Left ventricle myocardium inferior (tissue), 1 donor: ENCODE measurements around the gene UBE2Q1. TPM values are rescaled to one million over a fixed set of nuclear protein-coding genes. Genes with fewer than 3 reads are reported as not detected.
A peak's percentile ranks its signal among the peaks of the same experiment; 100 is the strongest.

Experiments used
- DNase-seq: peaks from one replicate; pipeline ENCODE4 v3.0.0-alpha.2; 2020
- H3K27ac ChIP-seq: fragments of 200-600 bp; replicated peaks from 2 replicates; pipeline ENCODE4 v1.8.0; 2021
- H3K27me3 ChIP-seq: fragments of 200-600 bp; 2 replicates; pipeline ENCODE4 v1.8.0; 2021; ENCODE audit warnings: low read depth
- H3K36me3 ChIP-seq: fragments of 200-600 bp; 2 replicates; pipeline ENCODE4 v1.8.0; 2021
- H3K4me1 ChIP-seq: fragments of 200-600 bp; 2 replicates; pipeline ENCODE4 v1.8.0; 2021
- H3K4me3 ChIP-seq: fragments of 200-600 bp; 2 replicates; pipeline ENCODE4 v1.8.0; 2021; ENCODE audit warnings: mild to moderate bottlenecking, moderate library complexity
- H3K9me3 ChIP-seq: fragments of 200-600 bp; replicated peaks from 2 replicates; pipeline ENCODE4 v1.8.0; 2021
- intact Hi-C: fragments of 100-400 bp; cut with micrococcal nuclease; formaldehyde crosslinking; loops from one replicate; pipeline ENCODE4 v1.11.0; 2022
- total RNA-seq: library from RNA; stranded (reverse); fragmentation: NEBNext Ultra II Directional; extraction: Animal tissue kit (Norgen Biotek cat#: 25700); gene quantifications from one replicate; pipeline ENCODE4 v1.2.1, GENCODE V29; 2021
- TF ChIP-seq, protein P1 (sequence below): fragments of 200-600 bp; IDR thresholded peaks from 2 replicates; pipeline ENCODE4 v1.8.0; 2021; ENCODE audit warnings: antibody characterized with exemption, mild to moderate bottlenecking, borderline replicate concordance
- donor health status: DM: no; HTN: yes; CAD: no; lungs with severe emphysema.

The UBE2Q1 gene
- total RNA-seq, 1 donor from 2014 or later: 57.0 TPM

- H3K4me1 ChIP-seq: peaks cover 41% of the 10 kb centered on the region
- TF ChIP-seq, protein P1, sequence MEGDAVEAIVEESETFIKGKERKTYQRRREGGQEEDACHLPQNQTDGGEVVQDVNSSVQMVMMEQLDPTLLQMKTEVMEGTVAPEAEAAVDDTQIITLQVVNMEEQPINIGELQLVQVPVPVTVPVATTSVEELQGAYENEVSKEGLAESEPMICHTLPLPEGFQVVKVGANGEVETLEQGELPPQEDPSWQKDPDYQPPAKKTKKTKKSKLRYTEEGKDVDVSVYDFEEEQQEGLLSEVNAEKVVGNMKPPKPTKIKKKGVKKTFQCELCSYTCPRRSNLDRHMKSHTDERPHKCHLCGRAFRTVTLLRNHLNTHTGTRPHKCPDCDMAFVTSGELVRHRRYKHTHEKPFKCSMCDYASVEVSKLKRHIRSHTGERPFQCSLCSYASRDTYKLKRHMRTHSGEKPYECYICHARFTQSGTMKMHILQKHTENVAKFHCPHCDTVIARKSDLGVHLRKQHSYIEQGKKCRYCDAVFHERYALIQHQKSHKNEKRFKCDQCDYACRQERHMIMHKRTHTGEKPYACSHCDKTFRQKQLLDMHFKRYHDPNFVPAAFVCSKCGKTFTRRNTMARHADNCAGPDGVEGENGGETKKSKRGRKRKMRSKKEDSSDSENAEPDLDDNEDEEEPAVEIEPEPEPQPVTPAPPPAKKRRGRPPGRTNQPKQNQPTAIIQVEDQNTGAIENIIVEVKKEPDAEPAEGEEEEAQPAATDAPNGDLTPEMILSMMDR: no peak
- H3K27me3 ChIP-seq: no peaks in the 10 kb centered on the region
- H3K27ac ChIP-seq: no peak overlapping the region
- intact Hi-C loops: no loop called here
- H3K9me3 ChIP-seq: no peaks in the 10 kb centered on the region
- no peak overlapping the region for H3K4me3 ChIP-seq
- DNase-seq: no peak
- H3K36me3 ChIP-seq: peaks cover 69% of the 10 kb centered on the region
These were observed 8.4 kb downstream of the UBE2Q1 start for GRCh38 chr1:154550070-154550469.

- Histone ChIP-seq H3K4me3 (no peak overlapping the region), H3K27me3 (no peaks in the 10 kb centered on the region), H3K27ac (no peak overlapping the region), H3K9me3 (no peaks in the 10 kb centered on the region), H3K4me1 (peaks cover 41% of the 10 kb centered on the region), H3K36me3 (peaks cover 61% of the 10 kb centered on the region)
- DNase-seq: no peak
- TF ChIP-seq, protein P1: no peak
- intact Hi-C loops: loop anchor here (5.0 kb wide), 1 partner anchor 67 kb away; no protein-coding TSS in a partner anchor
These were observed 9.2 kb downstream of the UBE2Q1 start for GRCh38 chr1:154549202-154549770.

GRCh38 chr1:154548028-154548427 lies 10.4 kb downstream of the UBE2Q1 start:
- Histone ChIP-seq H3K4me1 (peaks cover 28% of the 10 kb centered on the region), H3K4me3 (no peak overlapping the region), H3K9me3 (no peaks in the 10 kb centered on the region), H3K27ac (peak overlapping the region; percentile 45), H3K27me3 (no peaks in the 10 kb centered on the region), H3K36me3 (peaks cover 48% of the 10 kb centered on the region)
- TF ChIP-seq, protein P1: no peak
- intact Hi-C loops: loop anchor here (5.0 kb wide), 1 partner anchor 66 kb away; no protein-coding TSS in a partner anchor
- peak; percentile 55 for DNase-seq

DNA sequence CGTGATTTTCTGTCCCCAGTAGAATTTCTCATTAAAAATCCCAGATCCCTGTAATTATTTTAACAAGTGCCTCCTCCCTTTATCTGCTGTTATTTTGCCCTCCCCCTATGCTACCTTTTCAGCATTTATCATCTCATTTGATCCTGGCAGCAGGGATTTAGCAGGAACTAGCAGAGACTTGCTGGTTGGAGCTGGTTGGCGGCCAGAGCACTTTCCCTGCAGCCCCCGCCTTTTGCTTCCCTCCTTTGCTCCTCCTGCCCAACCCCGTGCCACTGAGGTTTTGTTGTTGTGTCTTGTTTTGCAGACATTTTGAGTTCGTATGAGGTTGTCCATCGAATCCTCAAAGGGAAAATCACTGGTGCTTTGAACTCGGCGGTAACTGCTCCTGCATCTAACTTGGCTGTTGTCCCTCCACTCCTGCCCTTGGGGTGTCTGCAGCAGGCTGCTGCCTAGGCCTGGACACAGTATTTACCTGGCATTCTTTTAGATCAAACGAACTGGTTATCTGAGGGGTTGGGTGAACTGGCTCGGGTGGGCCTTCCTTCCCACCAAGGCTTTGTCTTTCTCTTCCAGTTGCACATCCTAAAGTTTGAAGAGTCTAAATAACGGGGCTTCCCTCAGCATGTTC lies 11.2 kb downstream of the UBE2Q1 start:
- Histone ChIP-seq H3K27me3 (peaks cover 4% of the 10 kb centered on the region), H3K36me3 (peaks cover 40% of the 10 kb centered on the region), H3K4me1 (peaks cover 27% of the 10 kb centered on the region), H3K4me3 (no peak overlapping the region), H3K9me3 (no peaks in the 10 kb centered on the region), H3K27ac (peak overlapping the region; percentile 45)
- intact Hi-C loops: loop anchor here (5.0 kb wide), 1 partner anchor 65 kb away; no protein-coding TSS in a partner anchor
- TF ChIP-seq, protein P1: no peak
- no peak for DNase-seq

DNA sequence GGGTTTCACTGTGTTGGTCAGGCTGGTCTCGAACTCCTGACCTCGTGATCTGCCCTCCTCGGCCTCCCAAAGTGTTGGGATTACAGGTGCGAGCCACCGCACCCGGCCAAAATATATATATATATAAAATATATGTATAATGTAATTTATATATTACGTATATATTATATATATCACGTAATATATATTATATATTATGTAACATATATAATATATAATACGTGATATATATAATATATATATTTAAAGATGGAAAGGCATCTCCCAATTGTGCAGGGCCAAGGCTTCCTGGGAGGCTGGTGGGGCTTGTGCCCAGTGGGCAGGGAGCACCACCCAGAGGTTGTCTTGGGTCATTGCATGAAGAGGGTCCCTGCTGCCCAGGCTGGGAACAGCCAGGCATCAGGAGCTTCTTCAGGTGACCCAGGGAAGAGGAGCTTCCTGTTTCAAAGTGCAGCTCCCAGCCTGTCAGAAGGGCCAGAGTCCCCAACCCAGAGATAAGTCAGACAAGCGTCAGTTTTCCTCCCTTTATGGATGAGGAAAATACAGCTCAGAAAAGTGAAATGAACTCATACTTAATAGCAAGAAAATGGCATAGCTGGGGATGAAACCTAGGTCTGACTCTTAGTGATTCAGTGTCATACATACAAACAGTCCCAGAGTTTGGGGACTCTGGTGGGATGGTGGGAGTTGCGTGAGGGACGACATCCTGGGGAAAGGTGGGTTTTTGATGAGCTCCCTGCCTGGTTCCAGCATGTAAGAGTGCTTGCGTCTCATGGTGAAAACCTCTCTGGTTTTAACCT lies 12.0 kb downstream of the UBE2Q1 start:
- Histone ChIP-seq H3K4me1 (peaks cover 27% of the 10 kb centered on the region), H3K9me3 (no peaks in the 10 kb centered on the region), H3K4me3 (no peak overlapping the region), H3K36me3 (peaks cover 32% of the 10 kb centered on the region), H3K27me3 (peaks cover 4% of the 10 kb centered on the region), H3K27ac (no peak overlapping the region)
- TF ChIP-seq, protein P1: peak; percentile 84
- intact Hi-C loops: loop anchor here (5.0 kb wide), 1 partner anchor 64 kb away; no protein-coding TSS in a partner anchor
- peak; percentile 37 for DNase-seq
